D721Med (cell line): Measurements from ENCODE around the gene NOX3.
"Not testable (repeated sequence)": the region's sequence is repeated elsewhere in the genome, so short reads cannot be mapped to it uniquely, and the experiment has no call there.

Experiments used
- DNase-seq: peaks from one replicate; pipeline ENCODE4 v3.0.0; 2011; ENCODE audit warnings: low spot score; ENCODE audit not compliant: insufficient read length
- FAIRE-seq: peaks from 2 replicates; lab custom pipeline; 2011; peaks lifted over from hg19 to GRCh38; lab: Jason Lieb, UNC
- CTCF ChIP-seq: IDR thresholded peaks from 2 replicates; pipeline ENCODE4 v1.5.1; 2012; ENCODE audit warnings: mild to moderate bottlenecking, control low read depth; ENCODE audit not compliant: insufficient read depth; ENCODE audit errors: missing control alignments

Gene NOX3

GRCh38 chr6:155486721-155487294, 31.2 kb upstream of the NOX3 start:
- no peak for FAIRE-seq
- no peak for DNase-seq
- TF ChIP-seq CTCF: no peak

- no peak for FAIRE-seq
- DNase-seq: no peak
- no peak for TF ChIP-seq CTCF
These were observed 30.1 kb upstream of the NOX3 start for GRCh38 chr6:155485756-155486155.

- DNase-seq: no peak
- no peak for FAIRE-seq
- TF ChIP-seq CTCF: no peak
These were observed 28.2 kb upstream of the NOX3 start for GRCh38 chr6:155483858-155484257.

- no peak for FAIRE-seq
- TF ChIP-seq CTCF: no peak
- DNase-seq: no peak
These were observed 25.6 kb upstream of the NOX3 start for GRCh38 chr6:155481215-155481614.

GRCh38 chr6:155473741-155474140, 18.1 kb upstream of the NOX3 start:
- DNase-seq: no peak
- no peak for TF ChIP-seq CTCF
- no peak for FAIRE-seq

GRCh38 chr6:155472886-155473285, 17.2 kb upstream of the NOX3 start:
- no peak for TF ChIP-seq CTCF
- FAIRE-seq (no peak), DNase-seq (no peak)

- DNase-seq, FAIRE-seq: not testable (repeated sequence)
These were observed 15.5 kb upstream of the NOX3 start for GRCh38 chr6:155470979-155471616.

GRCh38 chr6:155468543-155468942, 12.9 kb upstream of the NOX3 start:
- FAIRE-seq, DNase-seq: not testable (repeated sequence)
